Colonic mucosa (tissue), 4 donors: ENCODE measurements around the gene AKAP12. TPM values are rescaled to one million over a fixed set of nuclear protein-coding genes. Genes with fewer than 3 reads are reported as not detected.
"Not testable (repeated sequence)": the region's sequence is repeated elsewhere in the genome, so short reads cannot be mapped to it uniquely, and the experiment has no call there.

ENCODE experiments used
- DNase-seq: peaks from one replicate; pipeline ENCODE4 v3.0.0-alpha.2; 2020
- H3K27ac ChIP-seq: fragments of 200-600 bp; one replicate; pipeline ENCODE4 v1.8.0; 2021
- H3K27me3 ChIP-seq: fragments of 200-600 bp; one replicate; pipeline ENCODE4 v1.8.0; 2021
- H3K36me3 ChIP-seq: fragments of 200-600 bp; one replicate; pipeline ENCODE4 v1.8.0; 2021
- H3K4me1 ChIP-seq: fragments of 200-600 bp; one replicate; pipeline ENCODE4 v1.8.0; 2021; ENCODE audit warnings: mild to moderate bottlenecking
- H3K4me3 ChIP-seq: fragments of 200-600 bp; one replicate; pipeline ENCODE4 v1.8.0; 2021
- H3K9ac ChIP-seq, 2 donors: one replicate each; pipeline ENCODE4 v1.7.0; 2013; ENCODE audit warnings: control low read depth in 2 of 2, low read depth in 2 of 2, low read length in 2 of 2
- H3K9me3 ChIP-seq: fragments of 200-600 bp; one replicate; pipeline ENCODE4 v1.8.0; 2021
- intact Hi-C: fragments of 100-400 bp; cut with DNase I; formaldehyde crosslinking; loops from one replicate; pipeline ENCODE4 v1.14.1; 2022
- total RNA-seq, 2 donors: library from RNA; stranded (reverse); fragmentation: NEBNext Ultra II Directional in 1 of 2; extraction: Animal tissue kit (Norgen Biotek cat#: 25700) in 1 of 2; gene quantifications; one replicate each; pipeline ENCODE4 v1.2.1, GENCODE V29; 2021
- TF ChIP-seq, protein P1 (sequence below): fragments of 200-600 bp; IDR thresholded peaks from one replicate; pipeline ENCODE4 v1.8.0; 2022; ENCODE audit warnings: antibody characterized with exemption, mild to moderate bottlenecking
- donor health status: healthy.
- donor health status: DM: no; HTN: no; CAD: no.
- donor health status: DM: no; HTN: no; CAD: no.

Gene AKAP12
- total RNA-seq, 2 donors from 2014 or later, result 3.9 to 38.8 TPM

DNA sequence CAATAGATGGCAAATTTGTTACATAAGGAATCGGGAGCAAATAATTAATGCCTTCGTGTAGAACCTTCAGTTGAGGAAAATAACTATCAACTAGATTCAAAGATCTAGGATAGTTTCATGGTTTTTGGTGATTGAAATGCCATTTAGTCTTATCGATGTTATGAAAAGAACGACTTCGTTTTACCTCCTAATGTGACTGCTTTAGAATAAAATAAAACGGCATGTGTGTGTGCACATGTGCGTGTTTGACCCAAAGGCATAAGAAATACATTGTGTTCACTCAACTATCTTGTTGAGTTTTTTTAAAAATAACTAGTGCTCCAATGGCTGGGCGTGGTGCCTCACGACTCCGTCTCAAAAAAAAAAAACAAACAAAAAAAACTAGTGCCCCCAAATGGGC is 114.0 kb downstream of the AKAP12 start:
- H3K36me3 ChIP-seq, result no peaks in the 10 kb centered on the region
- no peaks in the 10 kb centered on the region for H3K4me1 ChIP-seq
- no peaks in the 10 kb centered on the region for H3K9me3 ChIP-seq
- no peak overlapping the region for H3K9ac ChIP-seq
- intact Hi-C loops, result no loop called here
- TF ChIP-seq, protein P1, sequence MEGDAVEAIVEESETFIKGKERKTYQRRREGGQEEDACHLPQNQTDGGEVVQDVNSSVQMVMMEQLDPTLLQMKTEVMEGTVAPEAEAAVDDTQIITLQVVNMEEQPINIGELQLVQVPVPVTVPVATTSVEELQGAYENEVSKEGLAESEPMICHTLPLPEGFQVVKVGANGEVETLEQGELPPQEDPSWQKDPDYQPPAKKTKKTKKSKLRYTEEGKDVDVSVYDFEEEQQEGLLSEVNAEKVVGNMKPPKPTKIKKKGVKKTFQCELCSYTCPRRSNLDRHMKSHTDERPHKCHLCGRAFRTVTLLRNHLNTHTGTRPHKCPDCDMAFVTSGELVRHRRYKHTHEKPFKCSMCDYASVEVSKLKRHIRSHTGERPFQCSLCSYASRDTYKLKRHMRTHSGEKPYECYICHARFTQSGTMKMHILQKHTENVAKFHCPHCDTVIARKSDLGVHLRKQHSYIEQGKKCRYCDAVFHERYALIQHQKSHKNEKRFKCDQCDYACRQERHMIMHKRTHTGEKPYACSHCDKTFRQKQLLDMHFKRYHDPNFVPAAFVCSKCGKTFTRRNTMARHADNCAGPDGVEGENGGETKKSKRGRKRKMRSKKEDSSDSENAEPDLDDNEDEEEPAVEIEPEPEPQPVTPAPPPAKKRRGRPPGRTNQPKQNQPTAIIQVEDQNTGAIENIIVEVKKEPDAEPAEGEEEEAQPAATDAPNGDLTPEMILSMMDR, result no peak
- DNase-seq, result no peak
- H3K4me3 ChIP-seq, result no peak overlapping the region
- H3K27me3 ChIP-seq, result no peaks in the 10 kb centered on the region
- H3K27ac ChIP-seq, result no peak overlapping the region

DNA sequence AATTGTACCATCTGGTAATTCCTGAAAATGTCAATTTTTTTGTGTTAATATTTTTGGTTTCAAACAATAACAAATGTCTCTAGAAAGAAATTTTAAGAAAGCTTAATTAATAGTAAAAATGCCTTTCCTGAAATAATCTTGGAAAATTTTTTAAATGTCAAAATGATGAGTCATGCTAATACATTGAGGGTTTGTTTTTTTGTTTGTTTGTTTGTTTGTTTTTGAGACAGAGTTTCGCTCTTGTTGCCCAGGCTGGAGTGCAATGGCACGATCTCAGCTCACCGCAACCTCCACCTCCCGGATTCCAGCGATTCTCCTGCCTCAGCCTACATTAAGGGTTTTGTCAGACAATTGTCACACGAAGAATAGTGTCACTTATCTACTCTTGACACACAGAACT is 117.2 kb downstream of the AKAP12 start:
- H3K27me3 ChIP-seq, H3K4me1 ChIP-seq, H3K4me3 ChIP-seq, H3K27ac ChIP-seq, H3K9me3 ChIP-seq, DNase-seq, H3K36me3 ChIP-seq, intact Hi-C loops, H3K9ac ChIP-seq: not testable (repeated sequence)

DNA sequence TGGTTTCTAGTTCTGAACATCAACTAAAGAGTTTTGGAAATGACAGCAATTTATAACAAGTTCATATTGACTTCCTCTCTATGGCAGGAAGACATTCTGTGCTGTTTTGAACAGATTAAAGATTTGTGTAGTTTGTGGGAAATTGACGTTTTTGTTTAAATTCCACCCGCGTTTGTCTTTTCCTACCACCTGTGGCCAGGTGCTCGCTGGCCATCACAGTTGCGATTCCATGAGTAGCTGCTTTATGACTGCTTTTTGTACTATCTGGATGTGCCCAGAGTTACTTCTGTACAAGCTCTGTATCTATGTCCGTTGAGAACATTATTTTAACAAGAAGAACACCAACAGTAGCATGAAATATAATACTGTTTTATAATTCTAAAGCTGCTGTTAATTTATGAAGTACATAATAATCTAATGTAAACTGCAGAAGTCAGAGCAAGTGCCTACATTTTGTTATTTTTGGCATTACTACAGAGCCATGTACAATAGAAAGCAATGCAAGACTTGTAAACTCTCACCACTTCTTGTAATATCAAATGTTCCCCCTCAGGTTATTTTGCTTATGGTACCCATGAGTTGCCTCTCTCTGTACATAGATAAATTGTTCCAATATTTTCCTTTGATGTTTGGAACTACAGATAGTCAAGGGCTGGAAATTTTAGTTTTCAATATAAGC is 118.1 kb downstream of the AKAP12 start:
- Histone ChIP-seq H3K27me3 (no peaks in the 10 kb centered on the region), H3K9me3 (no peaks in the 10 kb centered on the region), H3K36me3 (no peaks in the 10 kb centered on the region), H3K4me1 (no peaks in the 10 kb centered on the region), H3K4me3 (no peak overlapping the region), H3K27ac (no peak overlapping the region), H3K9ac (no peak overlapping the region)
- intact Hi-C loops, result no loop called here
- TF ChIP-seq, protein P1, result no peak
- no peak for DNase-seq

DNA sequence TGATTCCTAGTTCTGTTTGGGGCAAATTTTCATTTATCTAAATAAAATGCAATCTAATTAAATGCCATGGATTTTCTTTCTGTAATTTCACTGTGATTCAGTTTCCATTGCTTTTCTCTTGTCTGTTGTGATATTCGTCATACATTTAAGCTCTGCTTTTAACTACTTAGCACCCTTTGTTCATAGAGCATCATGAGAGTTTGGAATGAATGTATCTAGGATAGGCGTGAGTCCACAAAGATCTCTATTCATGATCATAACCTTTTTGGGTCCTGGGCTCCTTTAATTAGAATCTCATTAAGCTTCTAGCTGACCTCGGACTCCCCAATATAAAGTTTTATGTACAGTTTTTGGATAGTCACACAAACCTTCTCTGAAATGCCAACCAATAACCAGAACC is 118.7 kb downstream of the AKAP12 start:
- intact Hi-C loops, result no loop called here
- no peak for DNase-seq
- H3K36me3 ChIP-seq, result no peaks in the 10 kb centered on the region

DNA sequence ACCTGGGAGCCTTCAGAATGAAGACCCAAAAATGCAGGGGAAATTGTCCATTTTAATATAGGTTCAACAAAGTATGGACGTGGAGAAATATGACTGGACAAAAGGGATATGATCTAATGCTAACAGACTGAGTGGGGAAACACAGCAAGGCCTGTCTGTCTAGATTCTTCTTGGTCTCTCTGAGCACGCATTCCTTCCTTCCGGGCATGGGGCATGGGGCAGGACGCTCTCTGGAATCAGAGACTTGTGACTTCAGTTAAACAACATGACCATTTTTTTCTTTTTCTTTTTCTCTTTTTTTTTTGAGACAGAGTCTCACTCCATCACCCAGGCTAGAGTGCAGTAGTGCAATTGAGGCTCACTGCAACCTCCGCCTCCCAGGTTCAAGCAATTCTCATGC is 119.7 kb downstream of the AKAP12 start:
- H3K27me3 ChIP-seq, result no peaks in the 10 kb centered on the region
- H3K9ac ChIP-seq, result no peak overlapping the region
- no peak for DNase-seq
- intact Hi-C loops, result no loop called here
- H3K27ac ChIP-seq, result no peak overlapping the region
- H3K4me3 ChIP-seq, result no peak overlapping the region
- no peaks in the 10 kb centered on the region for H3K9me3 ChIP-seq
- H3K36me3 ChIP-seq, result no peaks in the 10 kb centered on the region
- TF ChIP-seq, protein P1, result no peak
- H3K4me1 ChIP-seq, result no peaks in the 10 kb centered on the region

More for the DNA sequence above, 118.7 kb downstream of the AKAP12 start:
- Histone ChIP-seq H3K9me3 (no peaks in the 10 kb centered on the region), H3K27ac (no peak overlapping the region), H3K9ac (no peak overlapping the region), H3K4me1 (no peaks in the 10 kb centered on the region), H3K27me3 (no peaks in the 10 kb centered on the region), H3K4me3 (no peak overlapping the region)
- TF ChIP-seq, protein P1, result no peak

DNA sequence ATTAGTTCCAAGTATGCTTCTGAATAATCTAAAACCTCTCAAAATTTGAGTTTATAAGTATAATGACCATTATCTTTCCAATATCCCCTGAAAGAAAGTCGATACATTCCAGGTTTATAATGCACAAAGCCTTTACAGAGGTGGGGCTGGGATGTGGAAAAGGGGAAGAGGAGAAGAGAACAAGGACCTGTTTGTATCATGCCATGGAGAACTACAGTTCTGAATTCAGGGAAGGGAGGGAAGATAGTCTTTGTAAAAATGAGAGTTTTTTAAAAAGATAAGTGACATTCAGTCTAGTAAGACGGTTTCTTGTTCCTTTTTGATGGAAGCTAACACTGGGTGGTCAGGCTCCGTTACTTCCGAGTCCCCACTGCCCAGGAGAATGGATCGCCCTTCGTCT is 125.5 kb downstream of the AKAP12 start:
- intact Hi-C loops, result no loop called here
- TF ChIP-seq, protein P1, result no peak
- no peak overlapping the region for H3K4me3 ChIP-seq
- no peaks in the 10 kb centered on the region for H3K4me1 ChIP-seq
- no peak overlapping the region for H3K9ac ChIP-seq
- no peaks in the 10 kb centered on the region for H3K9me3 ChIP-seq
- no peaks in the 10 kb centered on the region for H3K36me3 ChIP-seq
- no peaks in the 10 kb centered on the region for H3K27me3 ChIP-seq
- no peak overlapping the region for H3K27ac ChIP-seq
- no peak for DNase-seq
